IMR-90 (cell line): ENCODE data around the gene CLK1.

Source experiments
- CTCF ChIP-seq: conservative IDR thresholded peaks from 2 replicates; pipeline ENCODE4 v1.5.1; 2012; ENCODE audit warnings: mild to moderate bottlenecking, low read depth, low read length, improper control_type of control experiment
- POLR2A ChIP-seq: IDR thresholded peaks from 2 replicates; pipeline ENCODE4 v1.6.1; 2012; ENCODE audit warnings: mild to moderate bottlenecking, low read depth, low read length
- RAD21 ChIP-seq: IDR thresholded peaks from 2 replicates; pipeline ENCODE4 v1.6.1; 2012; ENCODE audit warnings: low read length, improper control_type of control experiment
- RFX5 ChIP-seq: IDR thresholded peaks from 2 replicates; pipeline ENCODE4 v1.8.0; 2012; ENCODE audit warnings: low read depth, mild to moderate bottlenecking, low read length, moderate library complexity
- USF2 ChIP-seq: fragments of 150-350 bp; IDR thresholded peaks from 2 replicates; pipeline ENCODE4 v1.6.1; 2017; ENCODE audit warnings: mild to moderate bottlenecking, antibody characterized with exemption, low read length, low read depth

GRCh38 chr2:200845194-200845593 is 19.3 kb downstream of the CLK1 start:
- TF ChIP-seq CTCF (no peak), RFX5 (no peak), RAD21 (no peak), USF2 (no peak), POLR2A (no peak)
